Measurements from ENCODE around the gene TEKT5.

The TEKT5 gene

DNA sequence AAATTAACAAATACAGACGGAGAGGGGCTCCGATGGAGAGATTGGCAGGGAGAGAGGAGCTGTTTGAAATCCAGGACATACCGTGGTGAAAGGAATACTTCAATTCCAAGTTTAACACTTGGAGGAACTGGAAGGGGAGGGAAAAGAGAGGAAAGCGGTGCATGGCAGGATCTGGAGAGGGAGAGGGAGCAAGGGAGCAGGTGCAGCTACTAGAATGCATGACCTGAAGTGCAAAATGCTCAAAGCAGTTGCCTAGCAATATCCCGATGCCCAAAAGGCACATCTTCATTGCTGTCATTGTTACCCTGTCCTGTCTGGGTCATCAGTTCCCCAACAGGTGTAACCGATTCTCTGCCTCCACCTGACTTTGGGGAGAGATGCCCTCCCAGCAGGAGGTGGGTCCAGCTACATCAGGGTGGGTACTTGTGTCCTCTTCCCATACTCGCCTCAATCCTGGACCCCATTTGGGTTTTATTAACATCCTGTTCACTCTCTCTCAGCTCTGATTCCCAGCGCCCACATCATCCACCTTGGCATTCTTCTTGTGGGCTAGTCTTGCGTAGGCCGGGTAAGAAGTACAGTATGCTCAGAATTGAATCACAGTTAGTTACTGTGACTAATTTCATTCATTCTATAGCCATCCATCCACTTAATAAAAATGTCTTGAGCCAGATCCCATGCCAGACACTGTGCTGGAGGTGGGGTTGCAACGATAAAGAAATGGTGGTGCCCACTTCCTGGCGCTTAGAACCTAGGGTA lies 76.9 kb downstream of the TEKT5 start:
- Histone ChIP-seq H3K4me2 (ENCODE audit: low read depth, low read length) (no peak overlapping the region), H3K4me1 (ENCODE audit: low read length) (no peaks in the 10 kb centered on the region), H4K20me1 (ENCODE audit: insufficient read depth, low read length) (no peaks in the 10 kb centered on the region), H3K9ac (ENCODE audit: low read length) (no peak overlapping the region), H3K36me3 (replicated peaks; ENCODE audit: insufficient read depth, low read length) (no peaks in the 10 kb centered on the region), H3K4me3 (ENCODE audit: low read length) (no peak overlapping the region), H3F3A (ENCODE audit: insufficient read depth, low read length) (no peaks in the 10 kb centered on the region), H3K9me3 (replicated peaks; ENCODE audit: insufficient read depth, low read length) (no peaks in the 10 kb centered on the region), H2AFZ (ENCODE audit: low read length) (no peak overlapping the region), H3K79me2 (ENCODE audit: low read length) (no peaks in the 10 kb centered on the region), H3K27me3 (replicated peaks; ENCODE audit: insufficient read depth, low read length) (no peaks in the 10 kb centered on the region), H3K27ac (ENCODE audit: low read length) (no peak overlapping the region), H3K9me2 (replicated peaks; ENCODE audit: insufficient read depth, low read length) (no peaks in the 10 kb centered on the region)
- TF ChIP-seq, protein P1, sequence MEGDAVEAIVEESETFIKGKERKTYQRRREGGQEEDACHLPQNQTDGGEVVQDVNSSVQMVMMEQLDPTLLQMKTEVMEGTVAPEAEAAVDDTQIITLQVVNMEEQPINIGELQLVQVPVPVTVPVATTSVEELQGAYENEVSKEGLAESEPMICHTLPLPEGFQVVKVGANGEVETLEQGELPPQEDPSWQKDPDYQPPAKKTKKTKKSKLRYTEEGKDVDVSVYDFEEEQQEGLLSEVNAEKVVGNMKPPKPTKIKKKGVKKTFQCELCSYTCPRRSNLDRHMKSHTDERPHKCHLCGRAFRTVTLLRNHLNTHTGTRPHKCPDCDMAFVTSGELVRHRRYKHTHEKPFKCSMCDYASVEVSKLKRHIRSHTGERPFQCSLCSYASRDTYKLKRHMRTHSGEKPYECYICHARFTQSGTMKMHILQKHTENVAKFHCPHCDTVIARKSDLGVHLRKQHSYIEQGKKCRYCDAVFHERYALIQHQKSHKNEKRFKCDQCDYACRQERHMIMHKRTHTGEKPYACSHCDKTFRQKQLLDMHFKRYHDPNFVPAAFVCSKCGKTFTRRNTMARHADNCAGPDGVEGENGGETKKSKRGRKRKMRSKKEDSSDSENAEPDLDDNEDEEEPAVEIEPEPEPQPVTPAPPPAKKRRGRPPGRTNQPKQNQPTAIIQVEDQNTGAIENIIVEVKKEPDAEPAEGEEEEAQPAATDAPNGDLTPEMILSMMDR (IDR thresholded peaks at IDR 0.05; ENCODE audit: low read length) = no peak
- TF ChIP-seq EZH2phosphoT487 (IDR thresholded peaks at IDR 0.05; ENCODE audit: low read length) = no peak
- no peak for TF ChIP-seq EZH2 (optimal IDR thresholded peaks at IDR 0.05; ENCODE audit: low read depth, low read length)
- no peak for DNase-seq

DNA sequence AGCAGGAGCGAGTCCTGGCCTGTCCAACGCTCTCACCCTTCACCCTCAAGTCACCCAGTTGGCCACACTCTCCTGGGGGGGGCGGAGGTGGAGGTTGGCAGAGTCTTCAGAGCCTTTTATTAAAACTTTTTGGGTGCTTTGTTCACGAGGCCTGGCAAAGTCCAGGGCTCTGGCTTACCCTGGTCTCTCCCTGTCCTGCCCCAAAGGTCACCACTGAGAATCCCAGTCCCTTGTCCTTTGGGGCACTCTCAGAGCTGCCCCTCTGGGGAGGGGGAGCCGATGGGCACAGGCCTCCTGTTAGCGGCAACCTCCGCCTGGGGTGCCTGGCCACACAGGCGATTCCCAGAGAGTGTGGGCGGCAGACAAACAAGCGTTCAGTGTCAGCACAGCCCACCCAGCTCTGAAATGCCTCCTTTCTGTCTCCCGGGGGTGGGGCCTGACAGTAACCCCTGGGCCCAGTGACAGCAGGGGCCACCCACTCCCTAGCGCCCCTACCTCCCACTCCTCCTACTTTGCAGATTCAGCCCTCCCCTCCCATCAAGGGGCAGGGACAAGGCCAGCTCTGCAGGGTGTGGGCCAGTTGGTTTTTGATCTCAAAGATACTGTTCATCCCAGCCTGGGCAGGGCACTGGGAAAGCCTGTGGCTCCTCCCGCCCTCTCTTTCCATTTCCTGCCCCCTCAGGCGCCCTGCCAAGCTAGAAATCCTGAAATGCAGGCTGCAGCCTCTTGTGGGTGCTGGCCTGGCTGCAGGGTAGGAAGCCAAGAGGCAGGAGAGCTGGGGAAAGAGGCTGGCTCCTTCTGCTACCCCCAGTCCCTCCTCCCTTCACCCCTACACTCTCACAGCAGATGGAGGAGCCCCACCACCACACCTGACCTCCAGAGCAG lies 77.7 kb downstream of the TEKT5 start:
- Histone ChIP-seq H3K9me3 (replicated peaks; ENCODE audit: insufficient read depth, low read length) (no peaks in the 10 kb centered on the region), H3K4me2 (ENCODE audit: low read depth, low read length) (no peak overlapping the region), H3K9ac (ENCODE audit: low read length) (no peak overlapping the region), H3K9me2 (replicated peaks; ENCODE audit: insufficient read depth, low read length) (no peaks in the 10 kb centered on the region), H3K36me3 (replicated peaks; ENCODE audit: insufficient read depth, low read length) (no peaks in the 10 kb centered on the region), H3K27ac (ENCODE audit: low read length) (no peak overlapping the region), H3K4me3 (ENCODE audit: low read length) (no peak overlapping the region), H2AFZ (ENCODE audit: low read length) (no peak overlapping the region), H4K20me1 (ENCODE audit: insufficient read depth, low read length) (no peaks in the 10 kb centered on the region), H3K4me1 (ENCODE audit: low read length) (no peaks in the 10 kb centered on the region), H3K27me3 (replicated peaks; ENCODE audit: insufficient read depth, low read length) (no peaks in the 10 kb centered on the region), H3K79me2 (ENCODE audit: low read length) (no peaks in the 10 kb centered on the region), H3F3A (ENCODE audit: insufficient read depth, low read length) (no peaks in the 10 kb centered on the region)
- TF ChIP-seq EZH2phosphoT487 (IDR thresholded peaks at IDR 0.05; ENCODE audit: low read length) (no peak), EZH2 (optimal IDR thresholded peaks at IDR 0.05; ENCODE audit: low read depth, low read length) (no peak)
- TF ChIP-seq, protein P1 (IDR thresholded peaks at IDR 0.05; ENCODE audit: low read length) = no peak
- no peak for DNase-seq

DNA sequence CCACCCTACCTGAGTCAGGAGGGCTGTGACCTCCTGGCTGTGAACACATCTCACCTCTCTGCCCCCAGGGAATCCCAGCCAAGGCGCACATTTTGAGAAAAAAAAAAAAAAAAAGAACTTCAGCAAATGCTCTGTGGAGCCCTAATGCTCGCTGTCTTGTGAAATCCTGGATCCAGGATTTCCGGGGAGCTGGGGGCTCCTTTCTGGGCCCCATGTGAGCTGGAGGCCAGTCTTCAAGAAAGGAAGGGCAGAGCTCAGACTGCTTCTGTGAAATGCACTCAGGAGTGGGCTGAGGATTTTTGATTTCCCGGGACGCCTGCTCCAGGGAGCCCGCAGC lies 78.3 kb downstream of the TEKT5 start:
- Histone ChIP-seq H2AFZ (ENCODE audit: low read length) (no peak overlapping the region), H3K9ac (ENCODE audit: low read length) (no peak overlapping the region), H3K9me2 (replicated peaks; ENCODE audit: insufficient read depth, low read length) (no peaks in the 10 kb centered on the region), H3K27me3 (replicated peaks; ENCODE audit: insufficient read depth, low read length) (no peaks in the 10 kb centered on the region), H3K4me3 (ENCODE audit: low read length) (no peak overlapping the region), H3K79me2 (ENCODE audit: low read length) (no peaks in the 10 kb centered on the region), H3K36me3 (replicated peaks; ENCODE audit: insufficient read depth, low read length) (no peaks in the 10 kb centered on the region), H3K9me3 (replicated peaks; ENCODE audit: insufficient read depth, low read length) (no peaks in the 10 kb centered on the region), H3F3A (ENCODE audit: insufficient read depth, low read length) (no peaks in the 10 kb centered on the region), H4K20me1 (ENCODE audit: insufficient read depth, low read length) (no peaks in the 10 kb centered on the region), H3K27ac (ENCODE audit: low read length) (no peak overlapping the region), H3K4me1 (ENCODE audit: low read length) (no peaks in the 10 kb centered on the region), H3K4me2 (ENCODE audit: low read depth, low read length) (no peak overlapping the region)
- no peak for DNase-seq
- TF ChIP-seq EZH2 (optimal IDR thresholded peaks at IDR 0.05; ENCODE audit: low read depth, low read length) = no peak
- TF ChIP-seq, protein P1 (IDR thresholded peaks at IDR 0.05; ENCODE audit: low read length) = no peak
- no peak for TF ChIP-seq EZH2phosphoT487 (IDR thresholded peaks at IDR 0.05; ENCODE audit: low read length)
